PC-3 (cell line): ENCODE results near the gene PRSS27. TPM values are rescaled to one million over a fixed set of nuclear protein-coding genes. Genes with fewer than 3 reads are reported as not detected.

Experiments used
- ATAC-seq: fragments of 200-7000 bp; cut with Tn5 transposase; 2 replicates; pipeline ENCODE4 v1.9.1; 2020; ENCODE audit warnings: mild to moderate bottlenecking, moderate library complexity
- BruUV-seq: library from RNA; stranded (reverse); fragments of 400-500 nt; replicated peaks from 2 replicates; lab custom pipeline; 2021; lab: Mats Ljungman, UMichigan
- CTCF ChIA-PET: fragments of 300-600 bp; sonication (Branson Sonifier 250); formaldehyde crosslinking; loops from one replicate; lab custom pipeline; 2022; ENCODE audit warnings: antibody characterized with exemption; lab: Charles Lee
- POLR2A ChIA-PET: fragments of 300-600 bp; sonication (Branson Sonifier 250); formaldehyde crosslinking; loops from one replicate; lab custom pipeline; 2022; ENCODE audit warnings: antibody characterized with exemption; ENCODE audit not compliant: unreplicated experiment; lab: Charles Lee
- DNase-seq: peaks from one replicate; pipeline ENCODE4 v3.0.0-alpha.2; 2015
- H2AFZ ChIP-seq: fragments of 300-600 bp; sonication (generic); 2 replicates; pipeline ENCODE4 v1.6.0; 2016; ENCODE audit warnings: antibody characterized with exemption, low read length
- H3F3A ChIP-seq: fragments of 300-600 bp; sonication (generic); one replicate; pipeline ENCODE4 v1.6.0; 2017; ENCODE audit warnings: antibody characterized with exemption, low read length, control low read depth, mild to moderate bottlenecking; ENCODE audit not compliant: unreplicated experiment
- H3K27ac ChIP-seq: fragments of 300-600 bp; sonication (generic); 2 replicates; pipeline ENCODE4 v1.5.1; 2016; ENCODE audit warnings: mild to moderate bottlenecking, low read length
- H3K27me3 ChIP-seq: fragments of 300-600 bp; sonication (generic); 2 replicates; pipeline ENCODE4 v1.6.1; 2016; ENCODE audit warnings: low read length, mixed read lengths
- H3K36me3 ChIP-seq: fragments of 300-600 bp; sonication (generic); 2 replicates; pipeline ENCODE4 v1.6.1; 2016; ENCODE audit warnings: low read depth, mixed run types, low read length, mixed read lengths
- H3K4me1 ChIP-seq: fragments of 300-600 bp; sonication (generic); 2 replicates; pipeline ENCODE4 v1.5.1; 2016; ENCODE audit warnings: low read length; ENCODE audit not compliant: insufficient read depth
- H3K4me2 ChIP-seq: fragments of 300-600 bp; sonication (generic); 2 replicates; pipeline ENCODE4 v1.6.0; 2016; ENCODE audit warnings: low read length
- H3K4me3 ChIP-seq: fragments of 300-600 bp; sonication (generic); 2 replicates; pipeline ENCODE4 v1.5.1; 2016; ENCODE audit warnings: mild to moderate bottlenecking, low read length, mixed read lengths
- H3K79me2 ChIP-seq: fragments of 300-600 bp; sonication (generic); 2 replicates; pipeline ENCODE4 v1.6.1; 2017; ENCODE audit warnings: low read length, mixed read lengths
- H3K9ac ChIP-seq: fragments of 300-600 bp; sonication (generic); 2 replicates; pipeline ENCODE4 v1.6.0; 2016; ENCODE audit warnings: mild to moderate bottlenecking, low read length
- H3K9me2 ChIP-seq: fragments of 300-600 bp; sonication (generic); replicated peaks from 2 replicates; pipeline ENCODE4 v1.6.1; 2016; ENCODE audit warnings: mixed run types, low read length, mixed read lengths
- H3K9me3 ChIP-seq: fragments of 300-600 bp; sonication (generic); 2 replicates; pipeline ENCODE4 v1.6.1; 2016; ENCODE audit warnings: low read length, mixed read lengths
- H4K20me1 ChIP-seq: fragments of 300-600 bp; sonication (generic); 2 replicates; pipeline ENCODE4 v1.6.1; 2016; ENCODE audit warnings: low read length, mixed read lengths
- CTCF ChIP-seq: fragments of 300-600 bp; sonication (generic); conservative IDR thresholded peaks from 2 replicates; pipeline ENCODE4 v1.5.1; 2017; ENCODE audit warnings: antibody characterized with exemption, low read depth, mild to moderate bottlenecking, low read length
- EZH2 ChIP-seq: fragments of 300-600 bp; sonication (generic); IDR thresholded peaks from one replicate; pipeline ENCODE4 v1.6.1; 2017; ENCODE audit warnings: antibody characterized with exemption, mild to moderate bottlenecking, low read length; ENCODE audit not compliant: unreplicated experiment
- EZH2phosphoT487 ChIP-seq: fragments of 300-600 bp; sonication (generic); IDR thresholded peaks from 2 replicates; pipeline ENCODE4 v1.6.1; 2018; ENCODE audit warnings: mild to moderate bottlenecking, antibody characterized with exemption, low read length, borderline replicate concordance
- intact Hi-C: fragments of 100-400 bp; cut with micrococcal nuclease; formaldehyde crosslinking; loops from 2 replicates; pipeline ENCODE4 v1.9.0; 2023
- total RNA-seq: library from RNA; depleted of rRNA; stranded (reverse); fragments of >200 nt; gene quantifications from 2 replicates; pipeline ENCODE4 v1.2.3, GENCODE V29; 2014

PRSS27 gene
- total RNA-seq, 1 experiment from 2014 or later: 1.2 TPM

DNA sequence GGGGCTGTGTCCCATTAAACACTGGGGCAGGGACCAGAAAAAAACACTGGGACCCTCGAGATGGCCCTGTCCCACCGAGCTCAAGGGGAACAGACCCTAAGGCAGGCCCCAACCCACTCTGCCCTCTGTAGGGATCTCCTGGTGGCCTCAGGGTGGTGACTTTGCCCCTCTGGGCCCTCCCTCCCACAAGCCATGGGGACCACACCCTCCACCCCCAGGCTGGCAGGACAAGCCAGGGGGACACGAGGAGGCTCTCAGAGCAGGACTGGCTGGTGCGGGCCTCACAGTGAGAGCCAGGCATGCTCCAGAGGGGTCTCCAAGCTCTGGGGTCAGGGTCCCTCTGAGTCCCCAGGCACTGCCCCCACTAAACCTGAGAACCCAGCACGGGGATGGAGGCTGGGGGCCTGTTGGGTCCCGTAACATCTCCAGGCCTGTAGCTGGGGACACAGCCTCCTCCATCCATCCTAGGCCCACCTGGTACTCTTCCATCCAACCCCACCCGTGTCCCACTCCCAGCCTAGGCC, 17.9 kb upstream of the PRSS27 start:
- no peaks in the 10 kb centered on the region for H3K36me3 ChIP-seq
- H3K27ac ChIP-seq: no peak overlapping the region
- H3K79me2 ChIP-seq: no peaks in the 10 kb centered on the region
- CTCF ChIA-PET: no interaction called here
- DNase-seq: no peak
- H3K27me3 ChIP-seq: no peaks in the 10 kb centered on the region
- no peaks in the 10 kb centered on the region for H3K9me3 ChIP-seq
- no peaks in the 10 kb centered on the region for H3F3A ChIP-seq
- no peak overlapping the region for H3K4me3 ChIP-seq
- no TSS peak for BruUV-seq
- H3K9me2 ChIP-seq: no peaks in the 10 kb centered on the region
- no peak for ATAC-seq
- intact Hi-C loops: no loop called here
- H4K20me1 ChIP-seq: no peaks in the 10 kb centered on the region
- no peak overlapping the region for H2AFZ ChIP-seq
- no peak overlapping the region for H3K4me2 ChIP-seq
- H3K9ac ChIP-seq: no peak overlapping the region
- POLR2A ChIA-PET: no interaction called here
- TF ChIP-seq EZH2 (no peak), CTCF (no peak), EZH2phosphoT487 (no peak)
- no peaks in the 10 kb centered on the region for H3K4me1 ChIP-seq

GRCh38 chr16:2737238-2737605, 17.2 kb upstream of the PRSS27 start:
- H4K20me1 ChIP-seq: no peaks in the 10 kb centered on the region
- no peak for TF ChIP-seq EZH2
- TF ChIP-seq EZH2phosphoT487: no peak
- TF ChIP-seq CTCF: no peak
- no peaks in the 10 kb centered on the region for H3K9me2 ChIP-seq
- intact Hi-C loops: no loop called here
- POLR2A ChIA-PET: no interaction called here
- no peaks in the 10 kb centered on the region for H3K9me3 ChIP-seq
- no peaks in the 10 kb centered on the region for H3K27me3 ChIP-seq
- H3F3A ChIP-seq: no peaks in the 10 kb centered on the region
- no peaks in the 10 kb centered on the region for H3K4me1 ChIP-seq
- CTCF ChIA-PET: no interaction called here
- no peak overlapping the region for H3K4me2 ChIP-seq
- H3K27ac ChIP-seq: no peak overlapping the region
- H2AFZ ChIP-seq: no peak overlapping the region
- DNase-seq (no peak), ATAC-seq (no peak)
- H3K79me2 ChIP-seq: no peaks in the 10 kb centered on the region
- H3K4me3 ChIP-seq: no peak overlapping the region
- BruUV-seq: no TSS peak
- no peaks in the 10 kb centered on the region for H3K36me3 ChIP-seq
- no peak overlapping the region for H3K9ac ChIP-seq

DNA sequence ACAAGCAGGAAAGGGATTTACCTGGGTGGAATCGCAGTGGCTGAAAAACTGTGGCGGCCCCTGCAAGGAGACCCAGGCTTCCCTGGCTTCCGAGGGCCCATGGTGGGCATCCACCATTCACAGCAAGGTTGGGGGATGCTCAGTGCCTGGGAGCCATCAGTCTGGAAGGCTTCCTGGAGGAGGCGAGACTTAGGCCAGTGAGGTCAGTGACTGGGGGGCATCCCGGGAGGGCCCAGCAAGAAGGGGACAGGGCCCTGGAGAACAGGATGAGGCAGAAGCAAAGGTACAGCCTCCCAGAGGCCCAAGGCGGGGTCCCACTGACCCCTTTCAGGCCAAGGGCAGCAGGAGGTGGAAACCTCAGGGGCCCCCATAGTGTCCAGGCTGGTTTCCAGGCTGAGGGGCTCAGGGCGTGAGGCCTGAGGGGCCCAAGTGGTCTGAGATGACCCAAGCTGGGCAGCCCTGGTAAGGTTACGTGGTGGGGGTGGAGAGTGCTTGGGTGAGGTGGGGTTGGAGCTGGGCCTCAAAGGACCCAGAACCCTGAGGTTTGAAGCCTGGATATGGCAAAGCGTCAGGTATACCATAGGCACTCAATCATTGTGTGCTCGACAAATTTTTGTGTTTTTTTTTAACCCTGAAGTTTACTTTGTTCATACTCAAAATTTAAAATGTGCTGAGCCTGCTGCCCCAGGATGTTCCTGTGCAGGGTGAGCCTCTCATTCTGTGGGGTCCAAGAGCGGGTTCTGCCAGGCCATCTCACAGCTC, 16.6 kb upstream of the PRSS27 start:
- Histone ChIP-seq H3F3A (no peaks in the 10 kb centered on the region), H3K9me3 (no peaks in the 10 kb centered on the region), H3K36me3 (no peaks in the 10 kb centered on the region), H3K4me1 (no peaks in the 10 kb centered on the region), H3K4me2 (no peak overlapping the region), H2AFZ (no peak overlapping the region), H3K27ac (no peak overlapping the region), H3K4me3 (no peak overlapping the region), H4K20me1 (no peaks in the 10 kb centered on the region), H3K79me2 (no peaks in the 10 kb centered on the region), H3K27me3 (no peaks in the 10 kb centered on the region), H3K9me2 (no peaks in the 10 kb centered on the region), H3K9ac (no peak overlapping the region)
- BruUV-seq: no TSS peak
- CTCF ChIA-PET: no interaction called here
- ATAC-seq (no peak), DNase-seq (no peak)
- TF ChIP-seq CTCF: no peak
- TF ChIP-seq EZH2phosphoT487: no peak
- TF ChIP-seq EZH2: no peak
- POLR2A ChIA-PET: no interaction called here
- intact Hi-C loops: no loop called here
